CD4-positive, alpha-beta memory T cell (primary cell): Measurements from ENCODE around the gene ITPA. TPM values are rescaled to one million over a fixed set of nuclear protein-coding genes. Genes with fewer than 3 reads are reported as not detected.
A peak's percentile ranks its signal among the peaks of the same experiment; 100 is the strongest.

Experiments used
- CTCF ChIA-PET: fragments of 350-600 bp; sonication (Branson Sonifier 250); formaldehyde crosslinking; loops from one replicate; lab custom pipeline; 2021; ENCODE audit warnings: inconsistent platforms; ENCODE audit not compliant: partially characterized antibody; lab: Charles Lee
- POLR2A ChIA-PET: fragments of 350-600 bp; sonication (Branson Sonifier 250); formaldehyde crosslinking; loops from one replicate; lab custom pipeline; 2021; ENCODE audit not compliant: partially characterized antibody; lab: Charles Lee
- DNase-seq, 5 donors: peaks; one replicate each; pipeline versions ENCODE4 v3.0.0 to v3.0.0-alpha.2; 2020 to 2022; ENCODE audit warnings: mixed read lengths in 1 of 5
- H3K27ac ChIP-seq: one replicate; pipeline ENCODE4 v1.7.0; 2013; ENCODE audit warnings: low read depth, low read length
- H3K27me3 ChIP-seq: 2 replicates; pipeline ENCODE4 v1.7.0; 2013; ENCODE audit warnings: mild to moderate bottlenecking, low read length, moderate library complexity; ENCODE audit not compliant: insufficient read depth
- H3K36me3 ChIP-seq: 2 replicates; pipeline ENCODE4 v1.7.0; 2013; ENCODE audit warnings: mild to moderate bottlenecking, low read length, moderate library complexity; ENCODE audit not compliant: insufficient read depth
- H3K4me1 ChIP-seq: 2 replicates; pipeline ENCODE4 v1.7.0; 2013; ENCODE audit warnings: mild to moderate bottlenecking, low read length, moderate library complexity; ENCODE audit not compliant: insufficient read depth
- H3K4me3 ChIP-seq, 2 donors: one replicate each; pipeline ENCODE4 v1.7.0; 2013; ENCODE audit warnings: low read length in 2 of 2, mild to moderate bottlenecking in 1 of 2
- H3K9me3 ChIP-seq, 2 donors: one replicate each; pipeline ENCODE4 v1.7.0; 2013; ENCODE audit warnings: low read length in 2 of 2, control low read depth in 1 of 2; ENCODE audit not compliant: control insufficient read depth in 1 of 2
- H3K27ac Mint-ChIP-seq, 7 donors: one replicate each; pipeline ENCODE4 v1.8.0; 2020 to 2021; ENCODE audit warnings: mixed read lengths in 7 of 7, mild to moderate bottlenecking in 6 of 7, inconsistent platforms in 3 of 7, moderate library complexity in 3 of 7
- H3K27me3 Mint-ChIP-seq, 2 donors: one replicate each; pipeline ENCODE4 v1.8.0; 2020 to 2021; ENCODE audit warnings: mixed read lengths in 2 of 2
- H3K36me3 Mint-ChIP-seq, 2 donors: one replicate each; pipeline ENCODE4 v1.8.0; 2020 to 2021; ENCODE audit warnings: mixed read lengths in 2 of 2, inconsistent platforms in 1 of 2, mild to moderate bottlenecking in 1 of 2
- H3K4me1 Mint-ChIP-seq, 4 donors: one replicate each; pipeline ENCODE4 v1.8.0; 2020 to 2021; ENCODE audit warnings: mixed read lengths in 4 of 4, mild to moderate bottlenecking in 1 of 4
- H3K4me3 Mint-ChIP-seq, 8 donors: one replicate each; pipeline ENCODE4 v1.8.0; 2020 to 2021; ENCODE audit warnings: mixed read lengths in 8 of 8, mild to moderate bottlenecking in 7 of 8, moderate library complexity in 6 of 8, inconsistent platforms in 3 of 8
- H3K9me3 Mint-ChIP-seq, 8 donors: one replicate each; pipeline ENCODE4 v1.8.0; 2020 to 2021; ENCODE audit warnings: mixed read lengths in 8 of 8, mild to moderate bottlenecking in 5 of 8, inconsistent platforms in 3 of 8, moderate library complexity in 1 of 8
- intact Hi-C: fragments of 100-400 bp; cut with micrococcal nuclease; formaldehyde crosslinking; loops from one replicate; pipeline ENCODE4 v1.15.1; 2023
- polyA plus RNA-seq, 2 donors: library from polyadenylated mRNA; unstranded; fragments of 300-500 nt; fragmentation: Illumina TruSeq; gene quantifications; one replicate each; pipeline ENCODE4 v1.2.3, GENCODE V29; 2021
- total RNA-seq, 2 experiments: library from RNA; stranded (reverse); gene quantifications; one replicate each; pipeline ENCODE4 v1.2.3, GENCODE V29; 2021

ITPA gene
- total RNA-seq: 10 to 100 TPM; 46.7 to 46.8 TPM
- 10 to 100 TPM; 48.1 to 75.9 TPM for polyA plus RNA-seq

- intact Hi-C loops: no loop called here
- peaks cover 27% of the 10 kb centered on the region for H3K4me1 ChIP-seq
- peak within 1 kb of the TSS; percentile 72 for H3K27ac ChIP-seq
- Mint-ChIP-seq H3K9me3 (no peaks in the 10 kb centered on the region), H3K27me3 (no peaks in the 10 kb centered on the region), H3K27ac (peak within 1 kb of the TSS; percentile 64 to 97 (median 95)), H3K4me3 (peak within 1 kb of the TSS; percentile 84 to 97 (median 94)), H3K4me1 (peaks cover 19 to 45% (median 25%) of the 10 kb centered on the region in 4 donors), H3K36me3 (peaks cover 11 to 28% of the 10 kb centered on the region in 2 donors)
- no peaks in the 10 kb centered on the region for H3K27me3 ChIP-seq
- peaks cover 12% of the 10 kb centered on the region for H3K36me3 ChIP-seq
- H3K9me3 ChIP-seq: no peaks in the 10 kb centered on the region
- peak; percentile 43 to 54 (median 49) for DNase-seq
- CTCF ChIA-PET: interaction anchor here (1.6 to 2.7 kb wide), 2 partner anchors 9 to 156 kb away, joined by 5 to 19 read pairs; no protein-coding TSS in a partner anchor
- POLR2A ChIA-PET: interaction anchor here (1.0 to 3.7 kb wide), 9 partner anchors 9 to 163 kb away, joined by 3 to 15 read pairs (median 6); partner anchors contain the start of genes FASTKD5, MRPS26, SLC4A11 and UBOX5
- peak within 1 kb of the TSS; percentile 70 to 89 for H3K4me3 ChIP-seq
These were observed at the start of gene ITPA for GRCh38 chr20:3209257-3209945. Gene ITPA, plus strand, starts transcription at chr20:3209498. Its CDS starts 54 bp downstream, at chr20:3209552.

- Mint-ChIP-seq H3K9me3 (peaks cover 0 to 3% (median 0%) of the 10 kb centered on the region in 8 donors), H3K4me3 (peak overlapping the region; percentile 21 to 97 (median 46)), H3K27ac (peak overlapping the region in 2 of 7 donors; percentile 41 to 98), H3K36me3 (peaks cover 0 to 21% of the 10 kb centered on the region in 2 donors), H3K27me3 (no peaks in the 10 kb centered on the region), H3K4me1 (peaks cover 34 to 50% (median 40%) of the 10 kb centered on the region in 4 donors)
- no peak for DNase-seq
- intact Hi-C loops: no loop called here
- Histone ChIP-seq H3K4me3 (peak overlapping the region in 1 of 2 donors; percentile 72), H3K9me3 (no peaks in the 10 kb centered on the region), H3K27ac (peak overlapping the region; percentile 91), H3K36me3 (no peaks in the 10 kb centered on the region), H3K4me1 (peaks cover 42% of the 10 kb centered on the region), H3K27me3 (no peaks in the 10 kb centered on the region)
- ChIA-PET CTCF (interaction anchor here (1.2 to 1.6 kb wide), 4 partner anchors 11 to 59 kb away, joined by 3 to 9 read pairs (median 3); no protein-coding TSS in a partner anchor), POLR2A (interaction anchor here (1.0 to 4.5 kb wide), 13 partner anchors 12 to 495 kb away, joined by 3 to 29 read pairs (median 4); partner anchors contain the start of genes ITPA and SLC4A11)
These were observed 48.9 kb upstream of the ITPA start for GRCh38 chr20:3160418-3160817.

GRCh38 chr20:3161316-3162079 is 47.8 kb upstream of the ITPA start:
- intact Hi-C loops: no loop called here
- Mint-ChIP-seq H3K36me3 (peaks cover 0 to 16% of the 10 kb centered on the region in 2 donors), H3K27me3 (peaks cover 0 to 3% of the 10 kb centered on the region in 2 donors), H3K27ac (peak overlapping the region in 5 of 7 donors; percentile 8 to 98 (median 41)), H3K4me1 (peaks cover 28 to 40% (median 30%) of the 10 kb centered on the region in 4 donors), H3K4me3 (peak overlapping the region in 7 of 8 donors; percentile 27 to 74 (median 57)), H3K9me3 (peaks cover 0 to 3% (median 0%) of the 10 kb centered on the region in 8 donors)
- no peak overlapping the region for H3K27ac ChIP-seq
- ChIA-PET CTCF (interaction anchor here (1.2 to 1.6 kb wide), 2 partner anchors 10 to 58 kb away, joined by 3 to 9 read pairs; no protein-coding TSS in a partner anchor), POLR2A (interaction anchor here (1.1 to 1.5 kb wide), 4 partner anchors 11 to 108 kb away, joined by 3 to 8 read pairs (median 3); no protein-coding TSS in a partner anchor)
- DNase-seq: no peak
- no peaks in the 10 kb centered on the region for H3K27me3 ChIP-seq
- peaks cover 32% of the 10 kb centered on the region for H3K4me1 ChIP-seq
- no peak overlapping the region for H3K4me3 ChIP-seq
- no peaks in the 10 kb centered on the region for H3K36me3 ChIP-seq
- H3K9me3 ChIP-seq: no peaks in the 10 kb centered on the region

GRCh38 chr20:3162080-3162611 is 47.2 kb upstream of the ITPA start:
- ChIA-PET CTCF (interaction anchor here (1.3 kb wide), 1 partner anchor 57 kb away, joined by 3 read pairs; no protein-coding TSS in a partner anchor), POLR2A (interaction anchor here (1.3 kb wide), 1 partner anchor 41 kb away, joined by 3 read pairs; no protein-coding TSS in a partner anchor)
- Histone ChIP-seq H3K36me3 (no peaks in the 10 kb centered on the region), H3K4me3 (no peak overlapping the region), H3K4me1 (peaks cover 26% of the 10 kb centered on the region), H3K9me3 (no peaks in the 10 kb centered on the region), H3K27me3 (peaks cover 2% of the 10 kb centered on the region), H3K27ac (no peak overlapping the region)
- Mint-ChIP-seq H3K27me3 (peaks cover 0 to 3% of the 10 kb centered on the region in 2 donors), H3K27ac (peak overlapping the region in 2 of 7 donors; percentile 27 to 98), H3K36me3 (peaks cover 0 to 12% of the 10 kb centered on the region in 2 donors), H3K4me1 (peaks cover 21 to 34% (median 24%) of the 10 kb centered on the region in 4 donors), H3K4me3 (peak overlapping the region in 5 of 8 donors; percentile 4 to 71 (median 39)), H3K9me3 (peaks cover 0 to 3% (median 0%) of the 10 kb centered on the region in 8 donors)
- no peak for DNase-seq
- intact Hi-C loops: no loop called here

- Mint-ChIP-seq H3K9me3 (peaks cover 0 to 3% (median 0%) of the 10 kb centered on the region in 8 donors), H3K4me3 (peak overlapping the region in 2 of 8 donors; percentile 2 to 52), H3K27me3 (peaks cover under 1 to 6% of the 10 kb centered on the region in 2 donors), H3K36me3 (peaks cover 0 to 8% of the 10 kb centered on the region in 2 donors), H3K4me1 (peaks cover 11 to 22% (median 13%) of the 10 kb centered on the region in 4 donors), H3K27ac (peak overlapping the region in 3 of 7 donors; percentile 7 to 44 (median 42))
- no peaks in the 10 kb centered on the region for H3K36me3 ChIP-seq
- ChIA-PET POLR2A (interaction anchor here (1.1 kb wide), 1 partner anchor 9 kb away, joined by 3 read pairs; no protein-coding TSS in a partner anchor), CTCF (interaction anchor here (1.3 kb wide), 1 partner anchor 55 kb away, joined by 3 read pairs; no protein-coding TSS in a partner anchor)
- peaks cover 15% of the 10 kb centered on the region for H3K4me1 ChIP-seq
- no peak for DNase-seq
- no peaks in the 10 kb centered on the region for H3K9me3 ChIP-seq
- peaks cover 7% of the 10 kb centered on the region for H3K27me3 ChIP-seq
- H3K27ac ChIP-seq: no peak overlapping the region
- intact Hi-C loops: no loop called here
- no peak overlapping the region for H3K4me3 ChIP-seq
These were observed 45.9 kb upstream of the ITPA start for GRCh38 chr20:3163099-3164042.
